Right lobe of liver (tissue), 6 donors: ENCODE results near the gene SPON1. TPM values are rescaled to one million over a fixed set of nuclear protein-coding genes. Genes with fewer than 3 reads are reported as not detected.

Experiments
- ATAC-seq, 4 donors: fragments of 200-7000 bp; cut with Tn5 transposase; one replicate each; pipeline ENCODE4 v1.9.1; 2020; ENCODE audit warnings: mild to moderate bottlenecking in 4 of 4, moderate library complexity in 4 of 4
- DNase-seq, 3 donors: peaks; one replicate each; pipeline ENCODE4 v3.0.0-alpha.2; 2020
- H3K27ac ChIP-seq, 3 donors: fragments of 200-600 bp; one replicate each; pipeline ENCODE4 v1.8.0; 2022
- H3K27me3 ChIP-seq, 2 donors: fragments of 200-600 bp; one replicate each; pipeline ENCODE4 v1.8.0; 2022
- H3K36me3 ChIP-seq, 4 donors: fragments of 200-600 bp; sonication (generic) in 1 of 4; one replicate each; pipeline versions ENCODE4 v1.5.1 to v1.8.0; 2017 to 2022; ENCODE audit warnings: control low read depth in 1 of 4
- H3K4me1 ChIP-seq, 4 donors: fragments of 200-600 bp; sonication (generic) in 1 of 4; one replicate each; pipeline versions ENCODE4 v1.5.1 to v1.8.0; 2017 to 2022; ENCODE audit warnings: control low read depth in 1 of 4
- H3K4me3 ChIP-seq, 3 donors: fragments of 200-600 bp; one replicate each; pipeline ENCODE4 v1.8.0; 2022
- H3K9me3 ChIP-seq, 4 donors: fragments of 200-600 bp; sonication (generic) in 1 of 4; one replicate each; pipeline versions ENCODE4 v1.5.1 to v1.8.0; 2017 to 2022; ENCODE audit warnings: control low read depth in 1 of 4
- POLR2A ChIP-seq: fragments of 450-650 bp; IDR thresholded peaks from one replicate; pipeline ENCODE4 v1.6.1; 2017; ENCODE audit warnings: antibody characterized with exemption, mild to moderate bottlenecking
- WGBS: methylation state at CpG from one replicate; pipeline ENCODE4 v1.1.6; 2018; ENCODE audit warnings: low coverage, low lambda C conversion rate; ENCODE audit not compliant: insufficient coverage; ENCODE audit errors: missing lambda C conversion rate; 5-methylcytosine and 5-hydroxymethylcytosine counted together
- intact Hi-C, 2 donors: fragments of 100-400 bp; cut with DNase I; formaldehyde crosslinking; loops; one replicate each; pipeline versions ENCODE4 v1.11.2 to v1.14.1; 2022
- total RNA-seq, 6 experiments: library from RNA; depleted of rRNA in 2 of 6; stranded (reverse); fragments of >200 nt in 2 of 6; fragmentation: NEBNext Ultra II Directional in 3 of 6; extraction: Animal tissue kit (Norgen Biotek cat#: 25700) in 3 of 6; gene quantifications; one replicate each; pipeline versions ENCODE4 v1.1.0 to v1.2.4, GENCODE V29; 2016 to 2023
- TF ChIP-seq, protein P1 (sequence below), 4 donors: fragments of 200-600 bp in 3 of 4; fragments of 450-650 bp in 1 of 4; IDR thresholded peaks; one replicate each; pipeline versions ENCODE4 v1.5.1 to v1.8.0; 2016 to 2022; ENCODE audit warnings: antibody characterized with exemption in 4 of 4, mild to moderate bottlenecking in 2 of 4
- donor health status: DM: no; HTN: yes; CAD: no.
- donor health status: DM: no; HTN: no; CAD: no.
- donor health status: DM: no; HTN: no; CAD: no.
- donor health status: DM: no; HTN: yes; CAD: no.
- donor health status: DM: no; HTN: yes; CAD: no.

Gene SPON1
- total RNA-seq, 6 experiments from 2014 or later = 0.51 to 2.4 (median 1.6) TPM

DNA sequence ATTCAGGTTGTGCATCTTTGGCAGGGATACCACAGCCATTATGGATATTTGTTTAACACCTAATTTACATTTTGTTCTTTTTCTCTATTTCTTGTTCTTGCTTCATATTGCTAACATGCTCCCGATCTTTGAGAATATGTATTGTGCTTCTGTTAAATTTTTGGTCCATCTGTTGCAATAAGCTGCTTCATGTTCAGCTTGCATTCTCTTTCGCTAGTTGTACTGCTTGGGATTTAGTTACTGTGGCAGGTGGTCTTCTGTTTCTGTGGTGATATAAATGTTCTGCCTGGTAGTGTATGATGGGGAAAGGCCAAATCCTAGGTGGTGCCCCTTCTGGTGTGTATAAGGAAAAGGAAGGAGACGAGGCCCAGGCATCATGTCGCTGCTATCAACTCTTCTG is 140.2 kb downstream of the SPON1 start:
- intact Hi-C loops = no loop called here
- Histone ChIP-seq H3K36me3 (no peaks in the 10 kb centered on the region), H3K4me3 (no peak overlapping the region), H3K27me3 (no peaks in the 10 kb centered on the region), H3K4me1 (no peaks in the 10 kb centered on the region), H3K27ac (no peak overlapping the region), H3K9me3 (no peaks in the 10 kb centered on the region)
- TF ChIP-seq, protein P1, sequence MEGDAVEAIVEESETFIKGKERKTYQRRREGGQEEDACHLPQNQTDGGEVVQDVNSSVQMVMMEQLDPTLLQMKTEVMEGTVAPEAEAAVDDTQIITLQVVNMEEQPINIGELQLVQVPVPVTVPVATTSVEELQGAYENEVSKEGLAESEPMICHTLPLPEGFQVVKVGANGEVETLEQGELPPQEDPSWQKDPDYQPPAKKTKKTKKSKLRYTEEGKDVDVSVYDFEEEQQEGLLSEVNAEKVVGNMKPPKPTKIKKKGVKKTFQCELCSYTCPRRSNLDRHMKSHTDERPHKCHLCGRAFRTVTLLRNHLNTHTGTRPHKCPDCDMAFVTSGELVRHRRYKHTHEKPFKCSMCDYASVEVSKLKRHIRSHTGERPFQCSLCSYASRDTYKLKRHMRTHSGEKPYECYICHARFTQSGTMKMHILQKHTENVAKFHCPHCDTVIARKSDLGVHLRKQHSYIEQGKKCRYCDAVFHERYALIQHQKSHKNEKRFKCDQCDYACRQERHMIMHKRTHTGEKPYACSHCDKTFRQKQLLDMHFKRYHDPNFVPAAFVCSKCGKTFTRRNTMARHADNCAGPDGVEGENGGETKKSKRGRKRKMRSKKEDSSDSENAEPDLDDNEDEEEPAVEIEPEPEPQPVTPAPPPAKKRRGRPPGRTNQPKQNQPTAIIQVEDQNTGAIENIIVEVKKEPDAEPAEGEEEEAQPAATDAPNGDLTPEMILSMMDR (IDR thresholded peaks at IDR 0.05) = no peak
- no peak for TF ChIP-seq POLR2A
- 82% methylated on average over 4 of the region's 4 CpGs for WGBS
- no peak for DNase-seq
- ATAC-seq = no peak

DNA sequence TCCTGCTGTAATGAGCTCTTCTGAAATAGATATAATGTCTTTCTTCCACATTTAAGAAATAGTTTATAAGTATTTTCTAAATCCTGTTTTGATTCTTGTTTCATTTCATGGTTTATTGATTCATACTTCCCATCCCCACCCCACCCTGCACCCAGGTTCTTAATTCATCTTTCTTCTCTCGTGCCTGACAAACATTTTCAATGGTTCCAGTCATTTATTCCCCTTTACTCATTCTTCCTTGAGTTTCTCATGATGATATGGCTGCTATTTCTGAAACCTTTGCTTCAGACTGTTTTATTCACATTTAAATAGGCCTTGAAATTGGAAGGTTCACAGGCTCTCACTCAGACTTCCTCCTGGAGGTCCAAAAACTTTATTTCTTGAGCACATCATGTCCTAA is 142.9 kb downstream of the SPON1 start:
- Histone ChIP-seq H3K27me3 (no peaks in the 10 kb centered on the region), H3K4me1 (no peaks in the 10 kb centered on the region), H3K4me3 (no peak overlapping the region), H3K27ac (no peak overlapping the region), H3K36me3 (no peaks in the 10 kb centered on the region), H3K9me3 (no peaks in the 10 kb centered on the region)
- DNase-seq = no peak
- intact Hi-C loops = no loop called here
- no peak for TF ChIP-seq POLR2A
- TF ChIP-seq, protein P1 (IDR thresholded peaks at IDR 0.05) = no peak
- no peak for ATAC-seq
- WGBS = 69% methylated on average over 1 of the region's 1 CpG

DNA sequence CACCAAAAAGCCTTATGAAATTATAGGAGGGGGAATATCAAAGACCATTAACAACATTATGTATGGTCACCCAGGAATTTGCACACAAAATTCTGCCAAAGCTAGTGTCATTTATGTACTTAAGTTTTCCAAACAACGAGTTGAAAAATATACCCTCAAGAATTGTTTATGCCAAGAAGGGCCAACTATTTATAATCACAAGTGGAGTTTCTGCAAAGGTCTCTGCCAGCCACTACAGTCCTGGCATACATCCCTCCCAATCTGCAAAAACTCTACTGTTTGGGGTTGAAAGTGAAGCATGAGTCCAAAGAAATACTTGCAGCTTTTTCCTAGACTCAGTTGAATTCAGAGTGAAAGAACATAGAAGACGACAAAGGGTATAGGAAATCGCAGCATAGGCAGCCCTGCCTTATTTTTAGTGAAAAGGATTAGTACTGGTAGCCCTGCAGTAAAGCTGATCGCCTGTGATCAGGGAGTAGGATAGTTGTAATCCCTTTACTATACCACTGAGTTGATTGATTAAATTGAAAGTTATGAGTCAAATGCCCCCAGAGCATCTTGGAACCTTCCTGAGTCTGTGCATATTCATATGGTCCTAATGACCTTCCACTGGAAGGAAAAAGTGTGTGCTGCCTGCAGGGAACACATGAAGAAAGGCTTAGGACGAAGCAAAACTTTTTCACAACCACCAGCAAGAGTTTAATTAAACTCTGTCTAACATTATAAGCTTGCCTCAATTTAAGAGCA is 144.0 kb downstream of the SPON1 start:
- Histone ChIP-seq H3K9me3 (no peaks in the 10 kb centered on the region), H3K36me3 (no peaks in the 10 kb centered on the region), H3K4me1 (no peaks in the 10 kb centered on the region), H3K27me3 (no peaks in the 10 kb centered on the region), H3K27ac (no peak overlapping the region), H3K4me3 (no peak overlapping the region)
- TF ChIP-seq POLR2A = no peak
- TF ChIP-seq, protein P1 (IDR thresholded peaks at IDR 0.05) = no peak
- intact Hi-C loops = no loop called here
- WGBS = 47% methylated on average over 5 of the region's 5 CpGs
- DNase-seq = no peak
- ATAC-seq = no peak

DNA sequence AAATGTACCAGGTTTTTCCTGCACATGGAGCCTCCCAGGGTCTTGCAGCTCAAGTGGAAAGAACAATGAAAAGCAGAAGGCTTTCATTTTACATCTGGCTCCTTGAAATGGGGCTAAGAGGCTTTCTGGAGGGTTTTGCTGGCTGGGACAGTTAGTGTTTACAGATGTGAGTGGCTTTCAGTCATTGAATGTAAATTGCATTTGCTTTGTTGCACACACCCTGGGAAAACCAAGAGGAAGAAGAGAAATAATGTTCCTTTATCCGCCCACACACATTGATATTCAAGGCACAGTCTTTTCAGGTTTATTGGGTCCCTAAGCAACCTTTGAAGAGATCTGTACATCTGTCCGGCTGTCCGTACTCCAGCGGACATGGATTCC is 144.5 kb downstream of the SPON1 start:
- TF ChIP-seq, protein P1 (IDR thresholded peaks at IDR 0.05) = no peak
- no peak for TF ChIP-seq POLR2A
- no peaks in the 10 kb centered on the region for H3K36me3 ChIP-seq
- no peak for DNase-seq
- H3K4me1 ChIP-seq = no peaks in the 10 kb centered on the region
- H3K27ac ChIP-seq = no peak overlapping the region
- no peak overlapping the region for H3K4me3 ChIP-seq
- no peak for ATAC-seq
- no peaks in the 10 kb centered on the region for H3K27me3 ChIP-seq
- WGBS = 93% methylated on average over 3 of the region's 4 CpGs
- H3K9me3 ChIP-seq = no peaks in the 10 kb centered on the region
- intact Hi-C loops = no loop called here
